K562 (cell line): Measurements from ENCODE around the gene SUPT20H. TPM values are rescaled to one million over a fixed set of nuclear protein-coding genes. Genes with fewer than 3 reads are reported as not detected.

Experiments
- ATAC-seq: fragments of 200-7000 bp; cut with Tn5 transposase; 3 replicates; pipeline ENCODE4 v1.9.1; 2020; ENCODE audit warnings: moderate library complexity
- BruUV-seq: library from RNA; stranded (reverse); fragments of 400-500 nt; replicated peaks from 2 replicates; lab custom pipeline; 2021; lab: Mats Ljungman, UMichigan
- CTCF ChIA-PET: fragments of 300-600 bp; formaldehyde crosslinking; extraction: SDS; loops from one replicate; lab custom pipeline; 2021; ENCODE audit warnings: low intra/inter-chr PET ratio; lab: Yijun Ruan, JAX
- POLR2A ChIA-PET: fragments of 300-600, 350-650 bp; sonication (Branson Sonifier 250); formaldehyde crosslinking; extraction: SDS; loops from one replicate; lab custom pipeline; 2021; ENCODE audit warnings: antibody characterized with exemption, inconsistent platforms; lab: Yijun Ruan, JAX
- DNase-seq, 4 experiments: peaks; one replicate each; pipeline versions ENCODE4 v3.0.0 to v3.0.0-alpha.2; 2011 to 2018; ENCODE audit warnings: low spot score in 3 of 4, mixed read lengths in 3 of 4; ENCODE audit errors: extremely low read depth in 1 of 4
- FAIRE-seq: peaks from 2 replicates; lab custom pipeline; 2011; peaks lifted over from hg19 to GRCh38; lab: Jason Lieb, UNC
- H2AFZ ChIP-seq: 2 replicates; pipeline ENCODE4 v1.6.0; 2011; ENCODE audit warnings: low read depth, low read length, control low read depth, inconsistent platforms
- H3K27ac ChIP-seq: fragments of 200-600 bp; 3 replicates; pipeline ENCODE4 v1.8.0; 2011; ENCODE audit warnings: low read depth, mild to moderate bottlenecking, control low read depth, inconsistent platforms, low read length, moderate library complexity, mixed read lengths; ENCODE audit errors: extremely low read depth
- H3K27me3 ChIP-seq, 2 experiments: fragments of 300-600 bp in 1 of 2; 2 replicates in 1 of 2; 3 replicates in 1 of 2; pipeline versions ENCODE4 v1.6.0 to v1.8.0; 2011; ENCODE audit warnings: inconsistent platforms in 2 of 2, low read length in 2 of 2, mild to moderate bottlenecking in 1 of 2, mixed read lengths in 1 of 2, moderate library complexity in 1 of 2; ENCODE audit not compliant: control insufficient read depth in 2 of 2, insufficient read depth in 2 of 2
- H3K36me3 ChIP-seq: fragments of 300-600 bp; 3 replicates; pipeline ENCODE4 v1.8.0; 2011; ENCODE audit warnings: mild to moderate bottlenecking, low read length, inconsistent platforms; ENCODE audit not compliant: control insufficient read depth, insufficient read depth
- H3K4me1 ChIP-seq, 2 experiments: fragments of 200-600 bp in 1 of 2; replicated peaks in 1 of 2; 2 replicates in 1 of 2; 3 replicates in 1 of 2; pipeline versions ENCODE4 v1.5.1 to v1.8.0; 2011; ENCODE audit warnings: inconsistent platforms in 2 of 2, low read length in 2 of 2, mild to moderate bottlenecking in 1 of 2, mixed read lengths in 1 of 2, moderate library complexity in 1 of 2; ENCODE audit not compliant: control insufficient read depth in 2 of 2, insufficient read depth in 2 of 2
- H3K4me2 ChIP-seq: 2 replicates; pipeline ENCODE4 v1.6.1; 2011; ENCODE audit warnings: low read length, control low read depth, inconsistent platforms, mixed read lengths; ENCODE audit not compliant: insufficient read depth
- H3K4me3 ChIP-seq: fragments of 200-600 bp; sonication (generic), shearing (Covaris generic); 2 replicates; pipeline ENCODE4 v1.5.1; 2016; ENCODE audit warnings: control low read depth, inconsistent platforms
- H3K79me2 ChIP-seq: fragments of 200-600 bp; 3 replicates; pipeline ENCODE4 v1.8.0; 2011; ENCODE audit warnings: low read length, inconsistent platforms; ENCODE audit not compliant: control insufficient read depth, insufficient read depth
- H3K9ac ChIP-seq, 2 experiments: 2 replicates each; pipeline versions ENCODE4 v1.6.0 to v1.6.1; 2011; ENCODE audit warnings: low read depth in 2 of 2, low read length in 2 of 2, control low read depth in 1 of 2, inconsistent platforms in 1 of 2, mild to moderate bottlenecking in 1 of 2, mixed read lengths in 1 of 2; ENCODE audit not compliant: insufficient read depth in 1 of 2
- H3K9me1 ChIP-seq: one replicate; pipeline ENCODE4 v1.6.0; 2011; ENCODE audit warnings: inconsistent platforms, mild to moderate bottlenecking, low read length, moderate library complexity; ENCODE audit not compliant: control insufficient read depth, insufficient read depth
- H3K9me3 ChIP-seq: replicated peaks from 2 replicates; pipeline ENCODE4 v1.5.1; 2011; ENCODE audit warnings: low read depth, low read length, inconsistent platforms; ENCODE audit not compliant: control insufficient read depth, insufficient read depth
- H4K20me1 ChIP-seq: replicated peaks from 2 replicates; pipeline ENCODE4 v1.6.1; 2011; ENCODE audit warnings: low read length, inconsistent platforms, mixed read lengths; ENCODE audit not compliant: control insufficient read depth, insufficient read depth
- ATF7 ChIP-seq: fragments of 450-650 bp; IDR thresholded peaks from 2 replicates; pipeline ENCODE4 v1.7.1; 2014; ENCODE audit warnings: mild to moderate bottlenecking, moderate library complexity
- KDM5B ChIP-seq: fragments of 200-600 bp; sonication (generic); IDR thresholded peaks from 2 replicates; pipeline ENCODE4 v1.6.1; 2012; ENCODE audit warnings: low read depth, mild to moderate bottlenecking, moderate library complexity, low read length, control low read depth, inconsistent platforms; ENCODE audit not compliant: insufficient replicate concordance
- PCBP1 ChIP-seq: fragments of 200-400 bp; formaldehyde crosslinking; IDR thresholded peaks from 2 replicates; pipeline ENCODE4 v1.6.1; 2018; ENCODE audit warnings: mild to moderate bottlenecking, low read depth, low read length; ENCODE audit not compliant: poor library complexity, severe bottlenecking
- SRSF3 ChIP-seq: fragments of 200-400 bp; formaldehyde crosslinking; IDR thresholded peaks from 2 replicates; pipeline ENCODE4 v1.6.1; 2016; ENCODE audit warnings: mild to moderate bottlenecking, low read length, moderate library complexity; ENCODE audit not compliant: insufficient read depth
- YY1 ChIP-seq, 3 experiments: IDR thresholded peaks; 2 replicates each; pipeline ENCODE4 v1.6.1; 2011; ENCODE audit warnings: low read length in 2 of 3, mild to moderate bottlenecking in 2 of 3, moderate library complexity in 2 of 3, borderline replicate concordance in 1 of 3, control low read depth in 1 of 3, low read depth in 1 of 3; ENCODE audit not compliant: insufficient read depth in 3 of 3, insufficient replicate concordance in 2 of 3, control insufficient read depth in 1 of 3, insufficient read length in 1 of 3; ENCODE audit errors: extremely low read depth in 1 of 3
- ZNF282 ChIP-seq: sonication (generic); formaldehyde crosslinking; IDR thresholded peaks from 2 replicates; pipeline ENCODE4 v1.8.1; 2023; ENCODE audit warnings: missing genetic modification reagents
- ZNF311 ChIP-seq: fragments of 250-450 bp; sonication (Bioruptor Pico); IDR thresholded peaks from 2 replicates; pipeline ENCODE4 v1.4.0; 2020; ENCODE audit warnings: mild to moderate bottlenecking, moderate library complexity
- ZNF785 ChIP-seq: fragments of 250-450 bp; sonication (Bioruptor Pico); IDR thresholded peaks from 2 replicates; pipeline ENCODE4 v1.4.0; 2020; ENCODE audit warnings: mild to moderate bottlenecking
- WGBS: fragments of 100-300 bp; shearing (Covaris generic); methylation state at CpG from one replicate; pipeline ENCODE4 v1.1.6; 2016; ENCODE audit warnings: low coverage, mixed read lengths; ENCODE audit not compliant: insufficient coverage; ENCODE audit errors: missing lambda C conversion rate; 5-methylcytosine and 5-hydroxymethylcytosine counted together
- in situ Hi-C: fragments of 300-500 bp; cut with MboI; formaldehyde crosslinking; loops from 4 replicates; pipeline ENCODE4 v1.15.0; 2018; ENCODE audit warnings: inconsistent platforms, mixed read lengths
- intact Hi-C: fragments of 100-400 bp; cut with micrococcal nuclease; formaldehyde crosslinking; loops from 2 replicates; pipeline ENCODE4 v1.14.2; 2022
- polyA plus RNA-seq, 8 experiments: library from polyadenylated mRNA; depleted of rRNA in 4 of 8; stranded (reverse) in 5 of 8; unstranded in 3 of 8; fragments of >200 nt; fragmentation: Nextera tagmentation in 2 of 8; fragmentation: Illumina TruSeq in 1 of 8; extraction: Ambion mirVana in 2 of 8; extraction: Trizol in 1 of 8; gene quantifications; 2 replicates each; pipeline versions ENCODE4 v1.2.1 to v1.2.3, GENCODE V29; 2011 to 2014; ENCODE audit warnings: inconsistent platforms in 1 of 8, missing spikeins in 1 of 8
- total RNA-seq, 7 experiments: library from RNA; depleted of rRNA in 6 of 7; stranded (reverse); fragments of >200 nt in 6 of 7; fragmentation: Illumina TruSeq in 2 of 7; extraction: Trizol in 2 of 7; gene quantifications; 2 replicates each; pipeline versions ENCODE4 v1.2.1 to v1.2.3, GENCODE V29; 2011 to 2021; ENCODE audit warnings: low replicate concordance in 1 of 7
- TF ChIP-seq, protein P1 (sequence below), 2 experiments: fragments of 200-800 bp in 1 of 2; sonication (Bioruptor generic) in 1 of 2; sonication (generic) in 1 of 2; formaldehyde crosslinking in 1 of 2; IDR thresholded peaks in 1 of 2; conservative IDR thresholded peaks in 1 of 2; 2 replicates each; pipeline versions ENCODE4 v1.5.0 to v1.6.1; 2016 to 2020; ENCODE audit warnings: missing compliant biosample characterization in 1 of 2, missing genetic modification characterization in 1 of 2, missing genetic modification reagents in 1 of 2
- TF ChIP-seq, protein P2 (sequence below): sonication (generic); formaldehyde crosslinking; IDR thresholded peaks from 2 replicates; pipeline ENCODE4 v1.8.1; 2023; ENCODE audit warnings: mild to moderate bottlenecking, missing genetic modification reagents
- TF ChIP-seq, protein P3 (sequence below): sonication (generic); formaldehyde crosslinking; IDR thresholded peaks from 2 replicates; pipeline ENCODE4 v1.8.1; 2023; ENCODE audit warnings: missing genetic modification reagents, mild to moderate bottlenecking, borderline replicate concordance

SUPT20H gene
- total and polyA plus RNA-seq, 9 of the 15 experiments (the other 6 are each of a cell fraction or from before 2014, with no cell fraction given) = 11.4 to 71.8 (median 31.7) TPM

DNA sequence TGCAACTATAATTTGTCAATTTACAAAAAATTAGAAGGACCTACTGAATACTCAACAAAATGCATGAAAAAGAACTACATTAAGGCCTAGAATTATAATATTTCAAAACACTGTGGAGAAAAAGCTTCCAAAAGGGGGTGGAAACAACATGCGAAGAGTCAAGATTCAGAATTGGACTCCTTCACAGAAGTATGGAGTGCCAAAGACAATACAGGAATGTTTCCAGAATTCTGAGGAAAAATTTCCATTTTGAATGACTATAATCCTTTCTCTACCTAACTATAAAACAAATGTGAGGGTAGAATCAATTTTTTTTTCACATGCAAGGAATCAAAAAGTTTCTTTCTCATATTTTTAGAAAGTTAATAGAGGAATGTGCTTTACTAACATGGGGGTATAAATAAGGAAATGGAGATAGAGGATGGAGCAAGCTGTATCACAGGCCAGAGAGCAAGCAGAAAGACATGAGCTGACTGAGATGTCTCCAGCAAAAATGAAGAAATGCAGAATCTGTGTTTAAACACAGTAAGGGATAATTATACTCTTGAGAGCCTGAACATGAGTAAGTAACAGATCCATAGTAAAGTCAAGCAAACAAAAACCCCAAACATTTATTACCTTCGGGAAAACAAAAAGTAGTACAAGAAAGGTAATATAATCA is 99.9 kb downstream of the SUPT20H start:
- no TSS peak for BruUV-seq
- H3K27me3 ChIP-seq = no peaks in the 10 kb centered on the region
- H3K9me3 ChIP-seq = no peaks in the 10 kb centered on the region
- FAIRE-seq = no peak
- H3K27ac ChIP-seq = no peak overlapping the region
- in situ Hi-C loops (no loop called here), intact Hi-C loops (no loop called here)
- no peak overlapping the region for H2AFZ ChIP-seq
- H4K20me1 ChIP-seq = no peaks in the 10 kb centered on the region
- ChIA-PET CTCF (no interaction called here), POLR2A (interaction anchor here (0.6 to 1.1 kb wide), 5 partner anchors 10 to 685 kb away, joined by 3 to 5 read pairs (median 3); no protein-coding TSS in a partner anchor)
- WGBS = 90% methylated on average over 2 of the region's 2 CpGs
- H3K9me1 ChIP-seq = no peaks in the 10 kb centered on the region
- H3K79me2 ChIP-seq = no peaks in the 10 kb centered on the region
- H3K36me3 ChIP-seq = peaks cover 30% of the 10 kb centered on the region; the same call in 1 of the 3 replicates
- no peak overlapping the region for H3K4me3 ChIP-seq
- no peak for ATAC-seq
- H3K4me2 ChIP-seq = no peak overlapping the region
- no peaks in the 10 kb centered on the region for H3K4me1 ChIP-seq
- no peak overlapping the region for H3K9ac ChIP-seq
- no peak for DNase-seq
- TF ChIP-seq KDM5B (no peak), YY1 (IDR thresholded peaks at IDR 0.05; ENCODE audit: borderline replicate concordance in 1 of 3, control insufficient read depth in 1 of 3, extremely low read depth in 1 of 3, insufficient read depth in 3 of 3, insufficient read length in 1 of 3, insufficient replicate concordance in 2 of 3, low read depth in 1 of 3, low read length in 2 of 3) (no peak), ZNF785 (no peak), SRSF3 (no peak), PCBP1 (no peak), ZNF311 (CRISPR knock-in tag) (no peak), ATF7 (no peak), ZNF282 (CRISPR knock-in tag) (no peak)
- TF ChIP-seq, protein P1, sequence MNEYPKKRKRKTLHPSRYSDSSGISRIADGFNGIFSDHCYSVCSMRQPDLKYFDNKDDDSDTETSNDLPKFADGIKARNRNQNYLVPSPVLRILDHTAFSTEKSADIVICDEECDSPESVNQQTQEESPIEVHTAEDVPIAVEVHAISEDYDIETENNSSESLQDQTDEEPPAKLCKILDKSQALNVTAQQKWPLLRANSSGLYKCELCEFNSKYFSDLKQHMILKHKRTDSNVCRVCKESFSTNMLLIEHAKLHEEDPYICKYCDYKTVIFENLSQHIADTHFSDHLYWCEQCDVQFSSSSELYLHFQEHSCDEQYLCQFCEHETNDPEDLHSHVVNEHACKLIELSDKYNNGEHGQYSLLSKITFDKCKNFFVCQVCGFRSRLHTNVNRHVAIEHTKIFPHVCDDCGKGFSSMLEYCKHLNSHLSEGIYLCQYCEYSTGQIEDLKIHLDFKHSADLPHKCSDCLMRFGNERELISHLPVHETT (CRISPR knock-in tag; conservative IDR thresholded peaks at IDR 0.05 in 1 of 2, IDR thresholded peaks at IDR 0.05 in 1 of 2) = no peak
- TF ChIP-seq, protein P2, sequence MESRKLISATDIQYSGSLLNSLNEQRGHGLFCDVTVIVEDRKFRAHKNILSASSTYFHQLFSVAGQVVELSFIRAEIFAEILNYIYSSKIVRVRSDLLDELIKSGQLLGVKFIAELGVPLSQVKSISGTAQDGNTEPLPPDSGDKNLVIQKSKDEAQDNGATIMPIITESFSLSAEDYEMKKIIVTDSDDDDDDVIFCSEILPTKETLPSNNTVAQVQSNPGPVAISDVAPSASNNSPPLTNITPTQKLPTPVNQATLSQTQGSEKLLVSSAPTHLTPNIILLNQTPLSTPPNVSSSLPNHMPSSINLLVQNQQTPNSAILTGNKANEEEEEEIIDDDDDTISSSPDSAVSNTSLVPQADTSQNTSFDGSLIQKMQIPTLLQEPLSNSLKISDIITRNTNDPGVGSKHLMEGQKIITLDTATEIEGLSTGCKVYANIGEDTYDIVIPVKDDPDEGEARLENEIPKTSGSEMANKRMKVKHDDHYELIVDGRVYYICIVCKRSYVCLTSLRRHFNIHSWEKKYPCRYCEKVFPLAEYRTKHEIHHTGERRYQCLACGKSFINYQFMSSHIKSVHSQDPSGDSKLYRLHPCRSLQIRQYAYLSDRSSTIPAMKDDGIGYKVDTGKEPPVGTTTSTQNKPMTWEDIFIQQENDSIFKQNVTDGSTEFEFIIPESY (CRISPR knock-in tag) = no peak
- TF ChIP-seq, protein P3, sequence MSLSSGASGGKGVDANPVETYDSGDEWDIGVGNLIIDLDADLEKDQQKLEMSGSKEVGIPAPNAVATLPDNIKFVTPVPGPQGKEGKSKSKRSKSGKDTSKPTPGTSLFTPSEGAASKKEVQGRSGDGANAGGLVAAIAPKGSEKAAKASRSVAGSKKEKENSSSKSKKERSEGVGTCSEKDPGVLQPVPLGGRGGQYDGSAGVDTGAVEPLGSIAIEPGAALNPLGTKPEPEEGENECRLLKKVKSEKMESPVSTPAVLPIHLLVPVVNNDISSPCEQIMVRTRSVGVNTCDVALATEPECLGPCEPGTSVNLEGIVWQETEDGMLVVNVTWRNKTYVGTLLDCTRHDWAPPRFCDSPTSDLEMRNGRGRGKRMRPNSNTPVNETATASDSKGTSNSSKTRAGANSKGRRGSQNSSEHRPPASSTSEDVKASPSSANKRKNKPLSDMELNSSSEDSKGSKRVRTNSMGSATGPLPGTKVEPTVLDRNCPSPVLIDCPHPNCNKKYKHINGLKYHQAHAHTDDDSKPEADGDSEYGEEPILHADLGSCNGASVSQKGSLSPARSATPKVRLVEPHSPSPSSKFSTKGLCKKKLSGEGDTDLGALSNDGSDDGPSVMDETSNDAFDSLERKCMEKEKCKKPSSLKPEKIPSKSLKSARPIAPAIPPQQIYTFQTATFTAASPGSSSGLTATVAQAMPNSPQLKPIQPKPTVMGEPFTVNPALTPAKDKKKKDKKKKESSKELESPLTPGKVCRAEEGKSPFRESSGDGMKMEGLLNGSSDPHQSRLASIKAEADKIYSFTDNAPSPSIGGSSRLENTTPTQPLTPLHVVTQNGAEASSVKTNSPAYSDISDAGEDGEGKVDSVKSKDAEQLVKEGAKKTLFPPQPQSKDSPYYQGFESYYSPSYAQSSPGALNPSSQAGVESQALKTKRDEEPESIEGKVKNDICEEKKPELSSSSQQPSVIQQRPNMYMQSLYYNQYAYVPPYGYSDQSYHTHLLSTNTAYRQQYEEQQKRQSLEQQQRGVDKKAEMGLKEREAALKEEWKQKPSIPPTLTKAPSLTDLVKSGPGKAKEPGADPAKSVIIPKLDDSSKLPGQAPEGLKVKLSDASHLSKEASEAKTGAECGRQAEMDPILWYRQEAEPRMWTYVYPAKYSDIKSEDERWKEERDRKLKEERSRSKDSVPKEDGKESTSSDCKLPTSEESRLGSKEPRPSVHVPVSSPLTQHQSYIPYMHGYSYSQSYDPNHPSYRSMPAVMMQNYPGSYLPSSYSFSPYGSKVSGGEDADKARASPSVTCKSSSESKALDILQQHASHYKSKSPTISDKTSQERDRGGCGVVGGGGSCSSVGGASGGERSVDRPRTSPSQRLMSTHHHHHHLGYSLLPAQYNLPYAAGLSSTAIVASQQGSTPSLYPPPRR (CRISPR knock-in tag) = no peak
